HG03571 (cell line): ENCODE results near the gene HSDL2.

Experiments
- ATAC-seq: cut with Tn5 transposase; IDR thresholded peaks from one replicate; pipeline ENCODE4 v1.9.1; 2021; ENCODE audit not compliant: unreplicated experiment

HSDL2 gene

DNA sequence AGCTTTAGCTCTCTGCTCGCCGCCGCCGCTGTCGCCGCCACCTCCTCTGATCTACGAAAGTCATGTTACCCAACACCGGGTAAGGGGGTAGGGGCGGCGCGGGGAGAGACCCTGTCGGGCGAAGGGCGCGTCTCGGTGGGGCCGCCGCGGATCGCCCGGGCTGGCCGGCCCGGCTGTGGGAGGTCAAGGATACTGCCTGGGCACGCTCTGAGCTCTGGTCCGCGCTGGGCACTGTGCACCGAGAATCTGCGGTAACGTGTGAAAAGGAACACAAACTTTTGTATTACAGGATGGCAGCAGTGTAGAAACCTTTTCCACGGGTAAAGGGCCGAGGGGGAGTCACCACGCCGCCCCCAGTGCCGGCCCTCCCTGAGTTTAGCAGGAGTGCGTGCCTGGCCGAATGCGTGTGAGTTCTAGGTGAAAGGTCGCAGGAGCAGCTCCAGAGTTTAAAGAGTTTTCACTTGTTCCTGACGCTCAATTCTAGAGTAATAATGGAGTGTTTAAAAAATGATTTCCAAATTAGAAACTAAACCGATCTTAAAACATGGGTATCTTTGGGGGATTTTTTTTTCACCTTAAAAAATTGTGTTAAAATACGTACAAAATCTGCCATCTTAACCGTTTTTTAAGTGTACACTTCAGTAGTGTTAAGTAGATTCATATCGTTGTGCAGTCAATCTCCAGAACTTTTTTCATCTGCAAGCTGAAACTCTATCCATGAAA lies at the start of gene HSDL2:
Gene HSDL2, plus strand, starts transcription at position 7 of the 723 bp plus-strand sequence. Its CDS starts 56 bp downstream, at position 63.
- ATAC-seq = peak; percentile 9

DNA sequence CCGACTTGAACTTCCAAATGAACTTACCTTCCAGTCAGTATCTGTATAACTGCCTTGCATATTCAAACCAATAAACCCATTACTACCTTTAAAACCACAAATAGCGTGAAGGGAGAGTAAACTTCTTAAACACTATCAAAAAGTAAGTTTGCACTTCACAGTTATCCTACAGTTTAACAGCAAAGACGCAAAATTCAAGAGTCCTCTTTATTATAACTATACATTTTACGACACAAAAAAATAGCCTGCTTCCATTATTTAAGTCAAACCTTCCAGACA lies 48.3 kb upstream of the HSDL2 start:
- ATAC-seq = no peak

DNA sequence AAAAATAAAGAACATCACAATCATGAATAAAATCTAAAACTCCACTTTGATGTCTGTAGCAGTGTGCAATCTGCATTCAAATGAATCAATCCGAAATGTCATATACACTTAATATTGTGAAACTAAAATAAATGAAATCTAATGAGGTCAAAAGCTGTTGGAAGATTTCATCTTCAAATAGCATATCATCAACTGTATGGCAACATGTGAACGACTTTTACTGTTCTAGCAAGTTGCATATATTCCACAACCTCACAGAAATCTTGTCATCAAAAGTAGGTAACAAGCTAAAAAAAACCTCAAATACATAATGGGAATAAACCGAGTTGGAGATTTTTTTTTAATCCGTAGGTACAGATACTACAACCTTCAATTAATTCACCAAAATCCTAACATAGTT lies 47.7 kb upstream of the HSDL2 start:
- ATAC-seq = no peak

DNA sequence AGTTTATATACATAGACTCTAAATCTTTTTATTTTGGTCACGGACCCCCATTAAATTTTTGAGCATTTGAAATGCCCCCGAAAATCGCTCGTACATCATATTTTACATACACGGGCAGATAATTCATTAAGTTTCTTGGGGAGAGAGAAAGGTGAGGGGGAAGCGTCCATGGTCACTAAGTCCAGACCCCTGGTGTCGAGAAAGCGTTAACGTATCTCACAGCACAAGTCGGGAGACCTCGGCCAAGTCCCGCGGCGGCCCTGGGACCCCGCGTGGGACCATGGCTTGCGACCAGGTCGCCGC lies 47.3 kb upstream of the HSDL2 start:
- no peak for ATAC-seq

DNA sequence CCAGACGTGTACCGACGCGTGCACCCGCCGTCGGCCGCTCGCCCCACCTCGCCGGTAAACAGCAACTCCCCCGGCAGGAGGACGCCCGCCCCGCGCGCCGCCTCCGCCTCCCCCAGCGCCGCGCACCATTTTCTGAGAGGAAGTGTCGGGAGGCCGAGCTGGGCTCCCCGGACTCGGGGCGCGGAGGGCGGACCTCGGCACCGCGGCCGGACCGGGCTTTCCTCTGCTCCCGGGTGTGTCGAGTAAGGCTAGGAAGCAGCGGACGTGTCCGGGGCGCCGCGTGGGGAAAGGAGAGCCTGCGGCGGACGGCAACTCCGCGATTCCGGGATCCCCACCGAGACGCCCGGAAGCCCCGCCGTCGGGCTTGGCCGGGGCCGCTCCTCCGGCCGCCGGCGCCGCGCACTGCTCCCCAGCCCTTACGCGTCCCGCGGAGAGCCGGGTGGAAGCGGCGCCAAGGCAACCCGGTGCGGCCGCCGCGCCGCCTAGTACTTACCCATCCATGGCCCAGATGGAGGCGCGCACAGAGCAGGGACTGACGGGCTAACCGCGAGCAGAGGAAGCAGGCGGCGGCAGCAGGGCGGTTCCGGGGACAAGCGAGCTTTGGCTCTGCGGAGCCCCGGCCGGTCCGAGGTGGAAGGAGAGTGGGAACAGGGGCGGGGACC lies 46.8 kb upstream of the HSDL2 start, which contains the start of gene PTBP3:
Gene PTBP3, minus strand, starts transcription at position 643 of the 662 bp plus-strand sequence. CDS start 35,754 bp downstream, outside the sequence.
- peak; percentile 51 for ATAC-seq

DNA sequence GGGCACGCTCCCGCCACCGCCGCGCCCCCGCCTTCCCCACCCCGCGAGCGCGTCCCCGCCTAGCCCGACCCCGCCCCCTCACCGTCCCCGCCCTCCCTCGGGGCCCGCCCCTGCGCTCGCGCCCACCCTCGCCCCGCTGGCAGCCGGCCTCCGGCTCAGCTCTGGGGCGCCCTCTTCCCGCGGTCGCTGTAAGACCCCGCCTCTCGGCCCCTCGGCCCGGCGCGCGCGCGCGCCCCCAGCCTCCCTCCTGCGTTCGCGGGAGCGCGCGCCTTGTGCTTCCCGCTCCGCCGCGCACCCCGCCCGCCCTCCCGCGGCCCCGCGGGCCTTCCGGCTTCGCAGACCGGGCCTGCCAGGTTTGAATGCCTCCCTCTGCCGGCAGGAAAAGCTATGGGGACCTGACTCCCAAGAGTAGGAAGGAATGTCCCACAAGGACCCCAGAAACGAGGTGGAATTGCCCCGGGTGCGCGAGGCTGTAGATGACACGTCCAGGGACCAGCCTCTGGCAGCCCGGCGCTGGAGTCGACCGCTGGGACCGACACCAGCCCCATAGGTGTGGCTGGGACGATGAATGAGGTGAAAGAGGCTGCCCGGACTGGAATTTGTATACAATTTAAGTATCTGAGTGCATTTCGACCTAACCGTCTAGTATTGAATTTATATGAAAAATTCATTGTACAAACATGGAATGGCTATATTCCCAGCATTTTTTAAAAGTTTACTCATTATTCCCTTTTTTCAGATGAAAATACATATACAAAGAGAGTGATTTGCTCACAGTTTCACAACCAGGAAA lies 46.1 kb upstream of the HSDL2 start:
- ATAC-seq = peak; percentile 72

DNA sequence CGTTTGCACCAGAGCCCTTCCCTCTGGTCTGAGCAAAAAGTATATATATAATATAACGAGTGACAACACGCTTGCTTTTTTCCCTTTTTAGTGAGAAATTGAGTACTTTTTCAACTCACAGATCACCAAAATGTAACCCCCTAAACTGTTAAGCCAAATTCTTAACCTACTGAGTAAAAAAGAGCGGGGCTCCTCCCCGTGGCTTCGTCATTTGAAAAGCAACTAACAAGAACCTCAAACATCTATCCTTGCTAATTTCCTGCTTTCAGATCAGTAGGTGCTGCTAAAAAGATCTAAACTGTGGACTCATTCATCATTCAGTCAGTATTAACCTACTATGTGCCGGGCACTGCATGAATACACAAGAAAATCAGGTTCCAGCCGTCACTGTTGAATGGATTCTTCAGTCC lies 45.5 kb upstream of the HSDL2 start:
- ATAC-seq = no peak

DNA sequence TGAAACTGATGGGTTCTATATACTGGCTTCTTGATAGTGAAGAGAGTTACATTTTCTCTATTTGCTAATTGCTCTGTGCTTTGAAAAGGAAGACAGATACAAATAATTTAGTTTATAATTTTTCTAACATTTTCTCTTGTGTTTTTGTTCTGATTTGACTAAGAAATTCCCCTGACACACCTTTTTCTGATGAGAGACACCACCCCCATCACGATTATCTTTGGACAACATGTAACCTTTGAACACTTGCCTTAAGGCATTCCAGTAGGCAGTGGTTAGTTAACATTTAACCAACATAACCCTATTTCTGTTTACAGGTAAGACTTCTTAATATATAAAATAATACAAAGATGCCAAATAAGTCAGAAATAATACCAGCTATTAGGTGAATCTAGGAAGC lies 42.4 kb upstream of the HSDL2 start:
- ATAC-seq = no peak

DNA sequence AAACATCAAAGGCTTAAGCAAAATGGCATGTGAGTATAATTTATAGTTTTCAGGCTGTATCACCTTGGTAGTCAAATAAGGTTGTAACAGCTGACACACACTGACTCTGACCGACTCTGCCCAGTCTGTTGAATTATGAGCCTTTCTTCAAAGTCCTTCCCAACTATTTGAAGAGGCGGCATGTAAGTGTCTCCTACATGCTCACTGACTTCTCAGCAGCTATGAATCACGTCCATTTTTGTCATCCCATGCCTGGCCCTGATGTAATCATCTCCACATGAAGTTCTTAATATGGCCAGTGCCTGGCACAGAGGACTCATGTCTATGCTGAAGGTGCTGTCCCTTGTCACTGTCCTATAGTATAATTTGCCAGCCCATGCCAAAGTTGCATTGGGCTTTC lies 41.3 kb upstream of the HSDL2 start:
- ATAC-seq = no peak

DNA sequence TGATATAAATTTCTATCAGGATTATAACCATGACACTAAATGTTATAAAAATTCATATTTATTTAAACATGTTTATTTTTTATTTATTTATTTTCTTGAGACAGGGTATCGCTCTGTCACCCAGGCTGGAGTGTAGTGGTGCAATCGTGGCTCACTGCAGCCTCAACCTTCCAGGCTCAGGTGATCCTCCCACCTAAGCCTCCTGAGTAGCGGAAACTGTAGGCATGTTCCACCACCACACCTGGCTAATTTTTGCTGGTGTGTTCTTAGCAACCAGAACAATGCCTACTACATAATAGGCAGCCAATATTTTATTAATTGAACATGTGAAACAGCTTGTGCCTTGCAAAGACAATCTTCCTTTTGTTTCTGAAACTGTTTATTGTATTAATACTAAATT lies 40.0 kb upstream of the HSDL2 start:
- ATAC-seq = no peak

DNA sequence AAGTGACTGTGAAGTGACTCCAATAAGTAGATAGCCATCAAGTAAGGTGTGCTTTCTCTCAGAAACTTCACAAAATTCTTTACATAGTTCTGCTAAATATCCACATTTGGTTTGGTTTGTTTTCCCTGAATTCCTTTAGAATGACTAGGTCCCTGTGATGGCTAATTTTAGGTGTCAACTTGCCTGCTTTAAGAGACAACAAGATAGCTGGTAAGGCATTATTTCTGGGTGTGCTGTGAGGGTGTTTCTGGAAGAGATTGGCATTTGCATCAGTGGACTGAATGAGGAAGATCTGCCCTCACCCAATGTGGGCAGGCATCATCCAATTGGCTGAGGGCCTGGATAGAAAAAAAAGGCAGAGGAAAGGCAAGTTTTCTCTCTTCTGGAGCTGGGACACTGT lies 38.2 kb upstream of the HSDL2 start:
- no peak for ATAC-seq

DNA sequence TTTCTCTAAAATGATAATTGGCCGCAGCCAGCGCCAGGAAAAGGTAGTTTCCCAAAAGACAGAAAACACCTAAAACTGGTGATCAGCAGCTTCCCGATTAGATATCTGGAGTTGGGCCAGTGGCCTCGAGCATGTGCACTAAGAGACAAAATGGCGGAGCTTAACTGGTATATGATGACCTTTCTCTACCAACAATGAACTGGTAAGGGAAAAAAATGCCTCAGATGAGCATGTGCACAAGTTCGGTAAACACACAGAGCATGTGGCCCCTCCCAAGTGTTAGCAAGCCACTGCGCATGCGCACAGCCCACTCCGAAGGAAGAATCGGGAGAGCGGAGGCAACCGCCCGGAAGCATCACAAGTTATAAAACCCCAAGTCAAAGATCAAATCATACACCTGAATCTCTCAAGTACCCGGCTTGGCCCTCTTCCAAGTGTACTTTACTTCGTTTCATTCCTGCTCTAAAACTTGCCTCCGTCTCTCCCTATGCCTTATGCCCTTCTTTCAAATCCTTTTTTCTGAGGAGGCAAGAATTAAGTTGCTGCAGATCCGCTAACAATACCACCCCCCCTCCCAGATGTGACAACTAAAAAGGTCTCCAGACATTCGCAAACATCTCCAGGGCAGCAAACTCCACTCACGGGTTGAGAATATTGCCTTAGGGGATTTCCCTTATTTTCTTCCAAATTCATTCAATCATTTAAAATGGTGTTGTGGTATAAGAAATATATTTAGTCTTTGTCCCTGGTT lies 31.5 kb upstream of the HSDL2 start:
- ATAC-seq = no peak

DNA sequence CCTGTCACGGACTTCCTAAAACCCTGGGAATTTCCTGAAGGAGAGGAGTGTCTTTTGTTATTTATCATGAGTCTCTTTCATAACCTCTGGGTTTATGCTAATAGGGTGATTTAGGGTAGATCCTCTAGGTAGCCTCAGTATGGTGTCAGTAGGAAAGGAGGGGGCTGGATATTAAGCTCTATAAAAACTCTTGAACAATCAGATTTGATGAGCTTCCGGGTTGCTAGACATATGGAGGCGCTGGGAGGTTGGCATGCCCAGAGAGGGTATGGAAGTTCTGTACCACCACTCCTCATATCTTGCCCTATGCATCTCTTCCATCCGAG lies 30.9 kb upstream of the HSDL2 start:
- ATAC-seq = no peak

DNA sequence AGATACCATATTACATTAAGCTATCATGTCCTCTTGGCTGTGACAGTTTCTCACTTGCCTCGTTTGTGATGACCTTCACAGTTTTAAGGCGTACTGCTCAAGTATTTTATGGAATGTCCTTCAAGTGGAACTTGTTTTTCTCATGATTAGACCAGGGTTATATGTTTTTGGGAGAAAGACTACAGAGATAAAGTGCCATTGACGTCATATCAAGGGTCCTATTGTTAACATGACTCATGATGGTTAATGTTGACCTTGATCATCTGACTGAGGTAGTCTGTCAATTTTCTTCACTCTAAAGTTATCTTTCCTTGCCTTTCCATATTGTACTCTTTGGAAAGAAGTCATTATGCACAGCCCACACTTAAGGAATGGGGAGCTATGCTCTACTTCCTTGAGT lies 28.7 kb upstream of the HSDL2 start:
- ATAC-seq = no peak

DNA sequence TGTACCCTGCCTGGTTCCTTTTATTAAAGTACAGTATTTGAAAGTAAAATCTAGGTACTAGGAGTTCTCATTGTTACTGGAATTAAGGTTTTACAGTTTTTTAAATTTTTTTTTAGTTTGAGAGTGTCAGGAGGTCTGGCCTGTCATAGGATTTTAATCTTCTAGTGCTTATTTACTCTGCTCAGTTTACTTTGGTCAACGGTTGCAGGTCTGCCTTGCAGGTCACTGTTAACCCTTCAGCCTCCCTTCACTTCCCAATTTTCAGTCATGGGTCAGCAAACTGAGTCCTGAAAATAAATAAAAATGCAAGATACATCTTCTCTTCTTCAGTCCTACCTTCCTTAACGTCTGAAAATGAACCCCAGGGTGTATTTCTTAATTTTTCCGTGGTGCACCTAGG lies 27.7 kb upstream of the HSDL2 start:
- no peak for ATAC-seq

DNA sequence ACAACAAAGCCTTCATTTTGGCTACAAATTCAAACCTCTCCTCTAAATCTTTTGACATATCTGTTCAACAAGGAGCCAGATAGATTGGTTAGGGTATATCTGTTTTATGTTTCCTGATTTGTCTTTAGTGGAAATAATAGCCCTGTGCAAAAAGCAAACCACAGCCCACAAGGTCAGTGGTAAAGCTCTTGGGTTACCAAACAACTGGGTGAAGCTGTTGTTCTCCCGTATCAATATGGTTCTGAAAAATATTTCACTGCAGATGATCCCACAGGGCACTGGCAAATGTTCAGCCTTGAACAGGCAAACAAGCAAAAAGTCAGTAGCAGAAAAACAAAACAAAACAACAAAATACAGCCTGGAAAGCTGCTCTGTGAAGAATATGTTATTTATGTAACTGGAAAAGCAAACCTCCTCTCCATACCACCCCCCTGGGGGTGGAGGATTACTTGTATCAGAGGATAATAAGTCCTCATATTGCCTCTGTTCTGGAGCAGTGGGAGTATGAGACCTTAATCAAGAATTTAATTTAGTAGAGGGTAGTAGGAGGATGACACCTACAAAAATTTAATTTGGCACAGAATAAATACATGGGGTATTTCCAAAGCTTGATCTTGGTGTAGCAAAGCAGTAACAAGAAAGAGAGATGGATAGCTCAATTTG lies 25.7 kb upstream of the HSDL2 start:
- ATAC-seq = no peak

DNA sequence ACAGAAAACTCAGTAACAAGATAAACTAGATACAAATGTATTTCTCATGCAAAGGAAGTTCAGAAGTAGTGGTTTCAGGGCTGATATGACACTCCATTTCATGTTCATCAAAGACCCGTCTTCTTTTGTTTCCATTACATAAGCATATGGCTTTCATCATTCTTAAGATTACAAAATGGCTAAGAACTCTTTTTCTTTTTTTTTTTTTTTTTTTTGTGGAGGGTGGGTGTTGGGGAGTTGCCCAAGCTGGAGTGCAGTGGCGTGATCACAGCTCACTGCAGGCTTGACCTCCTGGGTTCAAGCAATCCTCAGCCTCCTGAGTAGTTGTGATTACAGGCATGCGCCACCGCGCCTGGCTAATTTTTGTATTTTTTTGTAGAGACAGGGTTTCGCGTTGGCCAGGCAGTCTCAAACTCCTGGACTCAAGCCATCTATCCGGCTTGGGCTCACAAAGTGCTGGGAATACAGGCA lies 24.4 kb upstream of the HSDL2 start:
- no peak for ATAC-seq

DNA sequence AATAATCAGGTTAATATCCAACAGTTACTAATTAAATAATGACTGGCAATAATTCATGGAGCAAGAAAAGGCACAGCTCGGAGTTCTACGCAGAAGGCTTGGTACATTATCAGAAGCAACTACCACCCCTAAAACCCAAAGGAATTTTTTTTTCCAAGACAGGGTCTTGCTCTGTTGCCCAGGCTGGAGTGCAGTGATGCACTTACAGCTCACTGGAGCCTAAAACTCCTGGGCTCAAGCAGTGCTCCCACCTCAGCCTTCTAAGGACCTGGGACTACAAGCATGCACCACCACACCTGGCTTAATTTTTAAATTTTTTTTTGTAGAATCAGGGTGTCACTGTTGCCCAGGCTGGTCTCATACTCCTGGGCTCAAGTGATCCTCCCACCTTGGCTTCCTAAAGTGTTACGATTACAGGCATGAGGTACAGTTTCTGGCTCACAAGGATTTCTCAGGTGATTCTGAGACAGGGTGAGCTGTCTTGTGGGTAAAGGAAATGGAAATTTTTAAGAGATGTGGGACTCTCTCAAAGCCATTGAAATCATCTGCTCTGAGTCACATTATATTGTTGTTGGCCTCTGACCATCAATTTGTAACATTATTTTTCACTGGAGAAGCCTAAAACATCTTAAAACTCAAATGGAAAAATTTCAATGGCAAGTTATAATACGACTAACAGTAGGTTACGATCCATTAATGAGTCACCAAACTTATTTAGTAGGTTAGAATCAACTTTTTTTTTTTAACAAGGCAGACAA lies 19.7 kb upstream of the HSDL2 start:
- ATAC-seq = no peak

DNA sequence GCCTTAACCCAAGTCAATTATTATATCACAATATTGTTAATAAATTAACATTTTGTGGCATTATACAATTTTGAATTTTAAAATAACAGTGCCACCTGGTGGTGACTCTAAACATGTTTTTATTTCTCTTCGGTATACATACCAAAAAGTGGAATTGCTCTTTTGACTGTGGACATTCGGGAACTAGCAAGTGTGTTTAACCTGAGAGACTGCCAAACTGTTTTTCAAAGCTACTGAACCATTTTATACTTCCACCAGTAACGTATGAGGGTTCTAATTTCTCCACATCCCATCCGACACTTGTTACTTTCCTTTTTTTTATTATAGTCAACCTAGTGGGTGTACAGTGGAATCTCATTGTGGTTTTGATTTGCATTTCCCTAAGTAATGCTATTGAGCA lies 18.3 kb upstream of the HSDL2 start:
- no peak for ATAC-seq

DNA sequence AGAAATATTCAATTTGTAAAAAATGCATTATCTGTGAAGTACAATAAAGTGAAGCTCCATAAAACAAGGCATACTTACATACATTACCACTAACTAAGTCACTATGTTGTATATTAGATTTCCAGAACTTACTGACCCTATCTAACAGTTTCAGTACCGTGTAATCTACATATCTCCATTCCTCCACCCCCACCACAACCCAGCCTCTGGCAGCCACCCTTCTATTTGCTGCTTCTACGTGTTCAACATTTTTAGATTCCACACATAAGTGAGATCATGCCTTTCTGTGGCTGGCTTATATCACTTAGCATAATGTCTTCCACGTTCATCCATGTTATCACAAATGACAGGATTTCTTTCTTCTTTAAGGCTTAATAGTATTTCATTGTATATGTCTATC lies 15.1 kb upstream of the HSDL2 start:
- ATAC-seq = no peak
